ENCODE measurements around the gene SNIP1.

GRCh38 chr1:37558411-37558810 lies 4.3 kb upstream of the SNIP1 start:
- TF ChIP-seq CTCF (IDR thresholded peaks at IDR 0.05) (no peak), POLR2AphosphoS5 (IDR thresholded peaks at IDR 0.05) (no peak)
